AG08395 (cell line): ENCODE data around the gene EPS8L1.
"Not testable (repeated sequence)": the region's sequence is repeated elsewhere in the genome, so short reads cannot be mapped to it uniquely, and the experiment has no call there.

ENCODE experiments used
- DNase-seq: peaks from one replicate; pipeline ENCODE4 v3.0.0; 2012; ENCODE audit warnings: mixed read lengths, low spot score

Gene EPS8L1

GRCh38 chr19:55094456-55095259, 19.0 kb downstream of the EPS8L1 start:
- no peak for DNase-seq

DNA sequence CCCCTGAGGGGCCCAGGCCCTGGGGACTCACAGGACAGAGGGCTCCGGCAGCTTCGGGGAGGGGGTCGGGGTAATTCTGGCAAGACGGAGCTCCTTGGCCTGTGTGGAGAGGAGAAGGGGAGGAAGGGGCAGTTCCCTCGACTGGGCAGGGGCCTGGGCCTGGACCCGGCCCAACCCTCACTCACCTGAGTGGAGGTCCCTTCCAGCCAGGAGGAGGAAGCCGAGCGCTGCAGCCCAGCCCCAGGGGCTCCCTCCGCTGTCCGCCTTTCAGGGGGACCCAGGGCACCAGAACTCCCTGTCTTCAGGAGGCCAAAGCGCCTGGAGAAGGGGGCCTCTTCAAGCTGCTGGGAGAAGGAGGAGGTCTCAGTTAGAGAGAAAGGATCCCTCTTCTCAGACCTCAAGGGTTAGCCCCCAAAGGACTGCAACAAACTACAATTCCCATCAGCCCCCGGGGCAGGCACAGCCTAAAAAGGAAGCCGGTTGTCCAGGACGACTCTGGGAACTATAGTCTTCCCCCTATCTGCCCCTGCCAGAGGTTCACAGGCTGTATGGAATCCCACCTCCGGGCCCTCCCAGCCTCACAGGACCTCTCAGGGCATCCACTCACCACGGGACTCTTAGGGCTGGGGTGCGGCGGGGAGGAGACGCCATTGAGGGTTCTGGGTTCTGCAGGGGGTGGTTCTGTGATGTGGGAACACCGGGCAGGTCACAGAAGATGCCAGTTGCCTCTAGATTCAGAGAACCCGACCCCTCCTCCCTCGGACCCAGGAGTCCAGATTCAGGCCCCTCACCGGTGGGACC, 19.8 kb downstream of the EPS8L1 start:
- no peak for DNase-seq

DNA sequence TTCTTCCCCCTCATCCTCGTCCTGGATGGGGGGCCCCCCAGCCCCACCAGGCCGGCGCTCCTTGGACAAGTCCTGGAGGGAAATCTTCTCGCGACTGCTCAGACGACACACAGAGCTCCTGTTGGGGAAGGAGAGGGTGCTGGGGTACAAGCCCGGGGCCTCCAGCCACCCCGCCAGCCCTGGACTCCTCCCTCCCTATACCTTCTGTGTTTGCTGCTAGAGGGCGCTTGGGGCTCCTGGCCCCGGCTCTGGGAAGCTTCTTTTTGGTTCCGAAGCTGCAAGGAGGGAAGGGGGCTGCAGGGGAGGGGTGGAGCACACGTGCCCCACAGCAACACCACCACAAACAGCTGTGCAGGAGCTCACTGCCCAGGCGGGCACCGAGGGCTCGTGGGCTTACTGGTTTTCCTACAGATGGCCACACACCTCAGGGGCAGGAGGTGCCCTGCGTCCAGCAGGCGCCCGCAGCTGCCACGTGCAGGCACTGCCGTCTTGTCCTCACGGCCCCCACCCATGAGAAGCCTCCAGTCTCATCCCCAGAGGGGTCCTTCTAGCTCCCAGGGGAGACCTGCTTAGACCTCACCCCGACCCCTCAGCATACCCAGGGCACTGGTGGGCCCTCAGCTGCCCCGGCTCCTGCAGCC, 20.5 kb downstream of the EPS8L1 start:
- DNase-seq: no peak

DNA sequence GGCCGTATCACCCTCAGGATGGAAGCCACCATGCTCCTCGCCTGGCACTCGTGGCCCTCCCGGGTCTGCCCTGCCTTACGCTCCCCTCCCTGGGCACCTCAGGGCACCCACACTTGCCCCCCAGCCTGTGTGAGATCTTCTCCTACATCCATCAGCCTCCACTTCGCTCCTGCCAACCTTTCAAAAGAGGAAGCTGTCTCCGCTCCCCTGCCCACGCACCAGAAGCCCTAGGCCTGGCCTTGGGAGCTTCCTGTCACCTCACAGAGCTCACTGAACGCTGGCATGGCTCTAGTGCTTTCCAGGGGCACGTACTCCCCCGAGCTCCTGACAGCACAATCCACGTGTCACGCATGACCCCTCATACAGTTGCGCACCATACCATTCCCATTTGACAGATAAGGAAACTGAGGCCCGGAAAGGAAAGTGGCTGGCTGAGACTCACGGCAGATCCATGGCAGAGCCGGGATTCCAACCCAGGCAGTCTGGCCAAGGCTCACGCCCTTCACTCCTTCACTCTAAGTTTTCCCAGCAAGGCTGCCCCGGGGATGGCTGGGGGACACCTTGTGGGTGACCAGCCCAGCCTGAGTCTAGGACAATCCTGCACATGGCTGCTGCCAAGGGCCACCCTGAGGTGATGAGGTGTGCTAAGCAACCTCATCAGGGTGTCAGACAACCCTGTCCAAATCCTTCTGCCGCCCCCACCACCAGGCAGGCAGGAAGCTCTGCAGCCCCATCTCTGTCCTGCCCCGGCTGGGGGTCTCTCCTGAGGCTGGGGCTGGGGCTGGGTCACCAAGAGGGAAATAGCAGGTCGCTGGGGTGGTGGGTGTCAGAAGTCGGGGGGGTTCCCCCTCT, 22.4 kb downstream of the EPS8L1 start:
- no peak for DNase-seq

DNA sequence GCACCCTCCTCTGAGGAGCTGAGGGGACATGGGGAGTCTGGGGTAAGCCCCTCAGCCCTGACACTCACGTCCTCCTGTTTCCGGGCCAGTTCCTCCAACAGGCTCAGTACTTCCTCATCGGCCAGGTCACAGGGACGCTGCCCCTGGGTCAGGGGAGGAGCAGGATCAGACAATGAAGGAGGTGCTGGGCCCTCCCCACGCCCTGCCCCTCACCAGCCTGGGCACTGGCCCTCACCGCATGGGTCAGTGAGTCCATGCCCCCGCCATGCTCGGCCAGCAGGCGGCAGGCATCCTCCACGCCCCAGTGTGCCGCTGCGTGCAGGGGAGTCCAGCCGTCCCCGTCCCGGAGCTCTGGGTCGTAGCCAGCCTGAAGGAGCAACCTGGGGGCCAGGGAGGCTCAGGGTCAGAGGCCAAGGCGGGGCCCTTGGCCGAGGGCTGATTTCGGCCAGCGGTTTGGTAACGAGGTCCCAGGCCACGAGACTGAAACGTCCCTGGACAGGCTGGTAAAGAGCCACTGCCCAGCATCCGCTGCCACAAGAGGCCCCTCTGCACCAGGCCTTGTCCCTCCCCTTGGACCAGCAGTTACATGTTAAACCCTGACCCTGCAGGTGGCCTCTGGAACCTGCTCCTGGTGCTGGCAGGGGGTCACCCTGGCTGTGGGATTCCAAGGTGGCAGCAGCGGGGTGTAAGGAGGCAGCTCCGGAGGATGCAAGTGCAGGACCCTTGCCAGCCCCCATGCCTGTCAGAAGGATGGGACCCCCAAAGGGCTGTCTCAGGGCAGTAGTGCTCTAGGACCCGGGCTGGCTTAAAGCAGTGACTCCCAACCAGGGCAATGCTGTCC, 23.3 kb downstream of the EPS8L1 start:
- no peak for DNase-seq

DNA sequence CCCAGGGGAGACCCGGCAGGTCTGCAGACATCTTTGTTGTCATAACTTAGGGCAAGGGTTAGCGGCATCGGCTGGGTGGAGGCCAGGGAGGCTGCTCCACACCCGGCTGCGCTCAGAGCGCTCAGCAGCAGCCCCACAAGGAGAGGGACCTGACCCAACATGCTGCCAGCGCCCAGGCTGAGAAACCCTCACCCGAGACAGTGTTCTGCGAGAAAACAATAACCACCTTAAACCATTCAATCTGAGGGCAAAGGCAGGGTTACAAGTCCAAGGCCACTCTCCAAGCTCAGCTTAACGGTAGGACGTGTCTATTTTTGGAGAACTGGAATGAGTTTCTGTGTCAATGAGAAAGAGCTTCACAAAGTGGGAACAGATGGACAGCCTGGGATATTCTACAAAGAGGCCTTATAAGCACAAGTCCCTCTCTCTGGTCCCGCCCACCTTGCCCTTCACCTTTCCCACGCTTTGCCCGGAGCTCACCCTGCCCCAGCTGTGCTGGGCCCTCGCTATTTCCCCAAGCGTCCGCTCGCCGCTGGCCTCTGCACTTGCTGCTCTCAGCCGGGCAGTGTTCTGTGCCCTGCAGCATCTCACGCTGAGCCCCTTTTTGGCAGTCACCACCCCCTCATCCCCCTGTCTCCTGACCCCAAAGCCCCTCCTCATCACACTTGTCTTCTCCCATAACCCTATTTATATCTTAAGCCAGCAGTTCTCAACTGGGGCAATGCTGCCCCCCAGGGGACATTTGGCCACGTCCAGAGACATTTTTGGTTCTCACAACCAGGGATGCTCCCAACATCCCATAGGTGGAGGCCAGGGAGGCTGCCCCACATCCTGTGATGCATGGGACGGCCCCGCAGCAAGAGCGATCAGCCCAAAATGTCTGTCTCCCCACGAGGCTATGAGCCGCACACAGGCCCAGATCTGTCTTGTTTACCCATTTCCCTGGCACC, 24.2 kb downstream of the EPS8L1 start:
- DNase-seq: no peak

DNA sequence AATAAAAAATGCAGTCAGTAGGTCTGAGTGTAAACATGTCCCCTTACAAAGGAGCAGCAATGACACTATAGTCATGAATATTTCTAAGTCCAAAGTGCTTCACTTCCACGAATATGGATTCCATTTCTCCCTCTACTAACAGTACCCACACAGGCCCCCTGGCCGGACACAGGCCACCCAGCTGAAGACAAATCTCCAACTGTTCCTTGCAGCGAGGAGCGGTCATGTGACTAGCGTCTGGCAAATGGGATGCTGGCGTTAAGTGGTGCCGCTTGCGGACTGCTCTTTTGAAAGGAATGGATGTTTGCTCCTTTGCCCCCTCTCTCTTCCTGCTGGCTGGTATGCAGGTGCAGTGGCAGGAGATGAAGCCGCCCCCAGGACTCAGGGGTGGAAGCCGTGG, 25.6 kb downstream of the EPS8L1 start:
- no peak for DNase-seq

- no peak for DNase-seq
These were observed 27.5 kb downstream of the EPS8L1 start for GRCh38 chr19:55103190-55103589.

DNA sequence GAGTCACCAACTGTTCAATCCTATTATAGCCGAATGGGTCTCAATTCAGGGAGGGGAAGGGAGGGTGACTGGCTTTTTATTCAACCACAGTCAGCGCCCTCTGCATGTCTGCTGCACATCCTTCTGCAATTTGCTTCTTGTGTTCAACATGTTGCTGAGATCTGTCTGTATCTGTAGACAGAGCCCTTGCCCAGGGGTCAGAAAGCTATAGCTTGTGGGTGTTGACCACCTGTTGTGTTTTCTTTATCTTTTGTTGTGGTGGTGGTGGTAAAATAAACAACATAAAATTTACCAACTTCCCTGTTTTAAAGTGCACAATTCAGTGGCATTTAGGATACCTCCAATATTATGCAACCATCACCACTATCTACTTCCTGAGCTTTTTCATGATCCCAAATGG, 29.6 kb downstream of the EPS8L1 start:
- DNase-seq: no peak

GRCh38 chr19:55106591-55106990, 30.9 kb downstream of the EPS8L1 start:
- no peak for DNase-seq

DNA sequence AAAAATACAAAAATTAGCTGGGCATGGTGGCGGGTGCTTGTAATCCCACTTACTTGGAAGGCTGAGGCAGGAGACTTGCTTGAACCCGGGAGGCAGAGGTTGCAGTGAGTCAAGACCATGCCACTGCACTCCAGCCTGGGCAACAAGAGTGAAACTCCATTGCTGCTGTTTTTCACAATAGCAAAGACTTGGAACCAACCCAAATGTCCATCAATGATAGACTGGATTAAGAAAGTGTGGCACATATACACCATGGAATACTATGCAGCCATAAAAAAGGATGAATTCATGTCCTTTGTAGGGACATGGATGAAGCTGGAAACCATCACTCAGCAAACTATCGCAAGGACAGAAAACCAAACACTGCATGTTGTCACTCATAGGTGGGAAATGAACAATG, 31.6 kb downstream of the EPS8L1 start:
- not testable (repeated sequence) for DNase-seq

GRCh38 chr19:55109527-55110291, 34.0 kb downstream of the EPS8L1 start:
- DNase-seq: no peak

DNA sequence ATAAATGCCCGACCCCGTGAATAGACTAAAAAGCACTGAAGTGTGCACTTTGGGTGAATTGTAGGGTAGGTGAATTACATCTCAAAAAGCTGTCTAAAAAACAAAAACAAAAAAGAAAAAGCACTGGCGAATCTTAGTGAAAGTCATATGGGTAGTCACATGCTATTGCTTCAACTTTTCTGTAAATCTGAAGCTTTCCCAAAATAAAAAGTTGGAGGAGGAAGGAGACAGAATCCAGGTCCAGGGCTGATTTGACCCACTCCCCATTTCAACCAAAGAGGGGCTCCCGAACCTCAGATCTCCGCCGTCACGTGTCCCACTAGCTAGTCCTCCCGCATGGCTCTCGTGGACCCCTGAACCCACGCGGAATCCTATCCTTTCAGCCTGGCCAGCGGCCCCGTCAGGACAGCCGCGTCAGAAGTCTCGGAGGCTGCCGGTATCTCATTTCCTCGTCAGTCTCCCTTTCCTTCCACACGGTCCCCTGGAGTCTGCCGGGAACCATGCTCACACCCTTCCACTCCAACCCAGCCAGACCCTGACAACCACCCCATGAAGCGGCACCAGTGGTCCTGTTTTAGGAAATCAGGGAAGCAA, 35.7 kb downstream of the EPS8L1 start:
- no peak for DNase-seq

DNA sequence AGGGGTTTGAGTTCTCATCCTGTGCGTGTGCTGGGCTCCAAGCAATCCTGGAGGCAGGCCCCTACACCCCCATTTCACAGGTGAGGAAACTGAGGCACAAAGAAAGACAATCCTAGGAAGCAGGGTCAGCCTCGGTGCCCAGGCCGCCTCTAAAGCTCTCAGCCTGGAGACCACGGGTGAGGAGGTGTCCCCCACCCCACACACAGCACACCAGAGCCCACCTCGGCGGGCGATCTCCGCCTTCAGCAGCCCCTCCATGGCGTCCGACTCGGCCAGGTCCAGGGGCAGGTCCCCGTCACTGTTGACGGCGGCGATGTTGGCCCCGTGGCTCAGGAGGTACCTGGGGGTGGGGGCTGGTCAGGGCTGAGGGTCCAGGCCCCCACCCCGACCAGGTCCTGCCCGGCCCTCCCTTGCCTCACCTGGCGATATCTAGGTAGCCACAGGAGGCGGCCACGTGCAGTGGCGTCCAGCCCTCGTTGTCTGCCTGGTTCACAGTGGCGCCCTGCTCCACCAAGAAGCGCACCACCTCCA, 36.6 kb downstream of the EPS8L1 start:
- no peak for DNase-seq

- no peak for DNase-seq
These were observed 37.3 kb downstream of the EPS8L1 start for GRCh38 chr19:55112777-55113569.

- DNase-seq: peak; percentile 95
These were observed 37.9 kb downstream of the EPS8L1 start for GRCh38 chr19:55113570-55114039.

DNA sequence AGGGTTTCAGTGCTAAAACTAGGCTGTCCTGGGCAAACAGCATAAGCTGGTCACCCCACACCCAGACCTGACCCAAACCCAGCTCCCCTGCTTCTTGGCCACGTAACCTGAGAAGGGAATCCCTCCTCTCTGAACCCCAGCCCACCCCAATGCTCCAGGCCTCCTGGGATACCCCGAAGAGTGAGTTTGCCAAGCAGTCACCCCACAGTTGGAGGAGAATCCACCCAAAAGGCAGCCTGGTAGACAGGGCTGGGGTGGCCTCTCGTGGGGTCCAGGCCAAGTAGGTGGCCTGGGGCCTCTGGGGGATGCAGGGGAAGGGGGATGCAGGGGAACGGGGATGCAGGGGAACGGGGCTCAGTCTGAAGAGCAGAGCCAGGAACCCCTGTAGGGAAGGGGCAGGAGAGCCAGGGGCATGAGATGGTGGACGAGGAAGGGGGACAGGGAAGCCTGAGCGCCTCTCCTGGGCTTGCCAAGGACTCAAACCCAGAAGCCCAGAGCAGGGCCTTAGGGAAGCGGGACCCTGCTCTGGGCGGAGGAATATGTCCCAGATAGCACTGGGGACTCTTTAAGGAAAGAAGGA, 39.0 kb downstream of the EPS8L1 start:
- DNase-seq: no peak
